HUES6 (cell line): ENCODE measurements around the gene AMPD1.

Source experiments
- H3K27ac ChIP-seq: 2 replicates; pipeline ENCODE4 v1.7.0; 2013; ENCODE audit warnings: low read depth, mild to moderate bottlenecking, low read length, inconsistent platforms
- H3K27me3 ChIP-seq: 2 replicates; pipeline ENCODE4 v1.6.1; 2013; ENCODE audit warnings: low read length; ENCODE audit not compliant: control insufficient read depth, insufficient read depth
- H3K36me3 ChIP-seq: 2 replicates; pipeline ENCODE4 v1.6.1; 2013; ENCODE audit warnings: low read length; ENCODE audit not compliant: control insufficient read depth, insufficient read depth
- H3K4me1 ChIP-seq: 2 replicates; pipeline ENCODE4 v1.6.1; 2013; ENCODE audit warnings: low read length; ENCODE audit not compliant: control insufficient read depth, insufficient read depth
- H3K4me3 ChIP-seq: 2 replicates; pipeline ENCODE4 v1.5.1; 2013; ENCODE audit warnings: low read depth, low read length
- H3K9ac ChIP-seq: one replicate; pipeline ENCODE4 v1.6.1; 2013; ENCODE audit warnings: mild to moderate bottlenecking, low read length
- H3K9me3 ChIP-seq: 2 replicates; pipeline ENCODE4 v1.6.1; 2013; ENCODE audit warnings: low read depth, low read length; ENCODE audit not compliant: control insufficient read depth, insufficient read depth

Gene AMPD1

GRCh38 chr1:114695430-114696058 is at the start of gene AMPD1:
TSS of gene AMPD1 (minus strand) at chr1:114695546. CDS start at chr1:114695471, 75 bp downstream.
- Histone ChIP-seq H3K4me3 (no peak within 1 kb of the TSS), H3K4me1 (no peaks in the 10 kb centered on the region), H3K9me3 (no peaks in the 10 kb centered on the region), H3K27me3 (no peaks in the 10 kb centered on the region), H3K9ac (no peak within 1 kb of the TSS), H3K36me3 (no peaks in the 10 kb centered on the region), H3K27ac (no peak within 1 kb of the TSS)

GRCh38 chr1:114741963-114742746 is 46.8 kb upstream of the AMPD1 start:
- Histone ChIP-seq H3K27ac (no peak overlapping the region), H3K27me3 (no peaks in the 10 kb centered on the region), H3K4me1 (no peaks in the 10 kb centered on the region), H3K9me3 (no peaks in the 10 kb centered on the region), H3K9ac (no peak overlapping the region), H3K4me3 (no peak overlapping the region), H3K36me3 (peaks cover 97% of the 10 kb centered on the region)

GRCh38 chr1:114740331-114740730 is 45.0 kb upstream of the AMPD1 start:
- Histone ChIP-seq H3K4me1 (no peaks in the 10 kb centered on the region), H3K27ac (peak overlapping the region; percentile 4; the same call in 1 of the 2 replicates), H3K9me3 (no peaks in the 10 kb centered on the region), H3K36me3 (peaks cover 97% of the 10 kb centered on the region), H3K4me3 (no peak overlapping the region), H3K27me3 (no peaks in the 10 kb centered on the region), H3K9ac (no peak overlapping the region)

GRCh38 chr1:114737314-114737849 is 42.0 kb upstream of the AMPD1 start:
- Histone ChIP-seq H3K36me3 (peaks cover 98% of the 10 kb centered on the region), H3K27me3 (no peaks in the 10 kb centered on the region), H3K4me1 (no peaks in the 10 kb centered on the region), H3K9me3 (no peaks in the 10 kb centered on the region), H3K27ac (no peak overlapping the region), H3K4me3 (no peak overlapping the region), H3K9ac (no peak overlapping the region)

GRCh38 chr1:114735479-114735878 is 40.1 kb upstream of the AMPD1 start:
- Histone ChIP-seq H3K4me1 (no peaks in the 10 kb centered on the region), H3K36me3 (peaks cover 98% of the 10 kb centered on the region), H3K27me3 (no peaks in the 10 kb centered on the region), H3K4me3 (no peak overlapping the region), H3K27ac (no peak overlapping the region), H3K9me3 (no peaks in the 10 kb centered on the region), H3K9ac (no peak overlapping the region)

- H3K9ac ChIP-seq: no peak overlapping the region
- H3K4me3 ChIP-seq: no peak overlapping the region
- peaks cover 99% of the 10 kb centered on the region for H3K36me3 ChIP-seq
- H3K27ac ChIP-seq: no peak overlapping the region
- no peaks in the 10 kb centered on the region for H3K4me1 ChIP-seq
- H3K9me3 ChIP-seq: no peaks in the 10 kb centered on the region
- H3K27me3 ChIP-seq: no peaks in the 10 kb centered on the region
These were observed 34.4 kb upstream of the AMPD1 start for GRCh38 chr1:114729782-114730181.

GRCh38 chr1:114728553-114728952 is 33.2 kb upstream of the AMPD1 start:
- Histone ChIP-seq H3K27me3 (no peaks in the 10 kb centered on the region), H3K9me3 (no peaks in the 10 kb centered on the region), H3K4me1 (no peaks in the 10 kb centered on the region), H3K4me3 (no peak overlapping the region), H3K9ac (no peak overlapping the region), H3K27ac (no peak overlapping the region), H3K36me3 (peaks cover 99% of the 10 kb centered on the region)

- Histone ChIP-seq H3K27me3 (no peaks in the 10 kb centered on the region), H3K9me3 (no peaks in the 10 kb centered on the region), H3K9ac (no peak overlapping the region), H3K27ac (no peak overlapping the region), H3K4me1 (no peaks in the 10 kb centered on the region), H3K4me3 (no peak overlapping the region), H3K36me3 (peaks cover 99% of the 10 kb centered on the region)
These were observed 29.9 kb upstream of the AMPD1 start for GRCh38 chr1:114725230-114725629.

GRCh38 chr1:114723915-114724314 is 28.6 kb upstream of the AMPD1 start:
- H3K9ac ChIP-seq: no peak overlapping the region
- no peaks in the 10 kb centered on the region for H3K4me1 ChIP-seq
- H3K27me3 ChIP-seq: no peaks in the 10 kb centered on the region
- peaks cover 99% of the 10 kb centered on the region for H3K36me3 ChIP-seq
- no peaks in the 10 kb centered on the region for H3K9me3 ChIP-seq
- H3K27ac ChIP-seq: no peak overlapping the region
- H3K4me3 ChIP-seq: no peak overlapping the region

GRCh38 chr1:114723457-114723856 is 28.1 kb upstream of the AMPD1 start:
- Histone ChIP-seq H3K27ac (no peak overlapping the region), H3K36me3 (peaks cover 99% of the 10 kb centered on the region), H3K4me1 (no peaks in the 10 kb centered on the region), H3K9me3 (no peaks in the 10 kb centered on the region), H3K9ac (no peak overlapping the region), H3K4me3 (no peak overlapping the region), H3K27me3 (no peaks in the 10 kb centered on the region)

GRCh38 chr1:114720492-114720891 is 25.1 kb upstream of the AMPD1 start:
- Histone ChIP-seq H3K36me3 (peaks cover 87% of the 10 kb centered on the region), H3K27me3 (no peaks in the 10 kb centered on the region), H3K4me1 (peaks cover 6% of the 10 kb centered on the region; the same call in 1 of the 2 replicates), H3K4me3 (no peak overlapping the region), H3K9me3 (no peaks in the 10 kb centered on the region), H3K27ac (no peak overlapping the region), H3K9ac (no peak overlapping the region)
